Lower leg skin (tissue), 3 donors: Measurements from ENCODE around the gene ACLY.

Experiments
- CTCF ChIP-seq, 3 donors: fragments of 450-650 bp; IDR thresholded peaks; one replicate each; pipeline ENCODE4 v1.5.1; 2016; ENCODE audit warnings: antibody characterized with exemption in 3 of 3, mild to moderate bottlenecking in 3 of 3, moderate library complexity in 2 of 3
- POLR2A ChIP-seq, 2 donors: fragments of 450-650 bp; IDR thresholded peaks; one replicate each; pipeline ENCODE4 v1.6.1; 2016 to 2017; ENCODE audit warnings: antibody characterized with exemption in 2 of 2, mild to moderate bottlenecking in 1 of 2, moderate library complexity in 1 of 2

GRCh38 chr17:41837761-41838538 is 80.8 kb downstream of the ACLY start, which contains the start of gene KLHL10:
- TF ChIP-seq CTCF (IDR thresholded peaks at IDR 0.05), result no peak
- no peak for TF ChIP-seq POLR2A (IDR thresholded peaks at IDR 0.05)
